Measurements from ENCODE around the gene MAP4K1. TPM values are rescaled to one million over a fixed set of nuclear protein-coding genes. Genes with fewer than 3 reads are reported as not detected.

Gene MAP4K1
- total RNA-seq, 1 donor from 2014 or later: 1.7 TPM

DNA sequence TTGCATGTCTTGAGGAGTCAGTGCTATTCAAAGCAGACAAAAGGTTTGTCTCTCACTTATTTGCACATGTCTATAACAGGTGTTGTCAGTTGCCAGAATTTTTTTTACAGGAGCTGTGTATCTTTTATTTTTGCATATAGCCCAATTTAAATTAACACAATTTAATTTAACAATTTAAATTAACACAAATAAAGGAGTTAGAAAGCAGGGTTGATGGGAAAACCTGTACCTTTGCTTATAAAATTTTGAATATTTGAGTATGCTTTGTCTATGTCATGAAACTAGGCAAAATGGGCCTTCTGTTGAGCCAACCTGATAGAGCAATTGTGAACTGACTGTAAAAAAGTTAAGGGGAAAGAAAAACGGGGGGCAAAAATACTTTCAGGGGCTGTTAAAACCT is 78.0 kb downstream of the MAP4K1 start:
- no peaks in the 10 kb centered on the region for H3K27me3 ChIP-seq (ENCODE audit: insufficient read depth, low read length)
- H2AFZ ChIP-seq (ENCODE audit: low read depth, low read length): no peak overlapping the region
- H3K36me3 ChIP-seq (ENCODE audit: insufficient read depth, low read length): no peaks in the 10 kb centered on the region
- peaks cover 10% of the 10 kb centered on the region for H3K9me3 ChIP-seq (ENCODE audit: insufficient read depth, low read depth, low read length)
- Mint-ChIP-seq H3K27me3 (ENCODE audit: low read depth, unreplicated experiment) (peaks cover 3% of the 10 kb centered on the region), H3K4me3 (ENCODE audit: unreplicated experiment) (no peak overlapping the region), H3K4me1 (ENCODE audit: low read depth, unreplicated experiment) (peaks cover 8% of the 10 kb centered on the region), H3K36me3 (ENCODE audit: low read depth, unreplicated experiment) (peaks cover 6% of the 10 kb centered on the region), H3K9me3 (ENCODE audit: unreplicated experiment) (peaks cover 18% of the 10 kb centered on the region), H3K27ac (ENCODE audit: unreplicated experiment) (no peak overlapping the region)
- DNase-seq (ENCODE audit: low read depth): no peak
- TF ChIP-seq CTCF (IDR thresholded peaks at IDR 0.05; ENCODE audit: insufficient read depth, low read depth, low read length) (no peak), EZH2 (IDR thresholded peaks at IDR 0.05; ENCODE audit: insufficient read depth, low read length) (no peak)
- peaks cover 5% of the 10 kb centered on the region for H3K4me1 ChIP-seq (ENCODE audit: insufficient read depth, low read length)
- no peak overlapping the region for H3K9ac ChIP-seq (ENCODE audit: low read length)
- no peaks in the 10 kb centered on the region for H4K20me1 ChIP-seq (ENCODE audit: insufficient read depth, low read length)
- H3K4me3 ChIP-seq (ENCODE audit: insufficient read depth, low read depth, low read length): no peak overlapping the region
- no peak overlapping the region for H3K4me2 ChIP-seq (ENCODE audit: low read length)
- FAIRE-seq: no peak
- H3K79me2 ChIP-seq (ENCODE audit: insufficient read depth, low read length): no peaks in the 10 kb centered on the region
- no peak overlapping the region for H3K27ac ChIP-seq (ENCODE audit: low read depth, low read length)

GRCh38 chr19:38538793-38539528 is 78.8 kb downstream of the MAP4K1 start:
- Histone ChIP-seq H3K36me3 (ENCODE audit: insufficient read depth, low read length) (no peaks in the 10 kb centered on the region), H3K27me3 (ENCODE audit: insufficient read depth, low read length) (no peaks in the 10 kb centered on the region), H3K4me2 (ENCODE audit: low read length) (no peak overlapping the region), H2AFZ (ENCODE audit: low read depth, low read length) (no peak overlapping the region), H3K9me3 (ENCODE audit: insufficient read depth, low read depth, low read length) (peaks cover 17% of the 10 kb centered on the region), H3K79me2 (ENCODE audit: insufficient read depth, low read length) (no peaks in the 10 kb centered on the region), H3K4me3 (ENCODE audit: insufficient read depth, low read depth, low read length) (no peak overlapping the region), H3K4me1 (ENCODE audit: insufficient read depth, low read length) (no peaks in the 10 kb centered on the region), H3K27ac (ENCODE audit: low read depth, low read length) (no peak overlapping the region), H4K20me1 (ENCODE audit: insufficient read depth, low read length) (no peaks in the 10 kb centered on the region), H3K9ac (ENCODE audit: low read length) (no peak overlapping the region)
- no peak for DNase-seq (ENCODE audit: low read depth)
- FAIRE-seq: no peak
- Mint-ChIP-seq H3K27me3 (ENCODE audit: low read depth, unreplicated experiment) (peaks cover 3% of the 10 kb centered on the region), H3K4me3 (ENCODE audit: unreplicated experiment) (no peak overlapping the region), H3K9me3 (ENCODE audit: unreplicated experiment) (peaks cover 23% of the 10 kb centered on the region), H3K4me1 (ENCODE audit: low read depth, unreplicated experiment) (peaks cover 4% of the 10 kb centered on the region), H3K27ac (ENCODE audit: unreplicated experiment) (no peak overlapping the region), H3K36me3 (ENCODE audit: low read depth, unreplicated experiment) (peaks cover 9% of the 10 kb centered on the region)
- TF ChIP-seq CTCF (IDR thresholded peaks at IDR 0.05; ENCODE audit: insufficient read depth, low read depth, low read length) (no peak), EZH2 (IDR thresholded peaks at IDR 0.05; ENCODE audit: insufficient read depth, low read length) (no peak)

DNA sequence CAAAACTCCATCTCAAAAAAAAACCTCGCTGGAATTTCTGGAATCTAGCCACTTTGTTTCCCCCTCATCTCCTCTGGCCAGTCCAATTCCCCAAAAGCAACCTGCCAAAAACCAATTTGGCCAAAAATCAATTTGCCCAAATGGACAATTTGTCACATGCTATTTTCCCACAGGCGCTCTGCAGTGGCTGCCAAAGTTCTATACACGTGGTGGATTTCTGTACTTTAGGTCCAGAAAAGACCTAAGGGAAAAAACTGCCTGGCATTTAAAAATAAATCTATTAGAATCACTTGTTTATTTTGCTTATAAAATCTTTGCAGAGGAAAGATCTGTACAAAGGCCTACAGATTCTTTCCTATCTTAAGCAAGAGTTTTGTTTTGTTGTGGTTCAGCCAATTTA is 79.4 kb downstream of the MAP4K1 start:
- peaks cover 17% of the 10 kb centered on the region for H3K9me3 ChIP-seq (ENCODE audit: insufficient read depth, low read depth, low read length)
- peaks cover 9% of the 10 kb centered on the region for H3K36me3 Mint-ChIP-seq (ENCODE audit: low read depth, unreplicated experiment)
- H3K4me1 ChIP-seq (ENCODE audit: insufficient read depth, low read length): no peaks in the 10 kb centered on the region
- no peak overlapping the region for H3K9ac ChIP-seq (ENCODE audit: low read length)
- H3K9me3 Mint-ChIP-seq (ENCODE audit: unreplicated experiment): peaks cover 21% of the 10 kb centered on the region
- no peaks in the 10 kb centered on the region for H3K79me2 ChIP-seq (ENCODE audit: insufficient read depth, low read length)
- no peak for FAIRE-seq
- H3K4me3 ChIP-seq (ENCODE audit: insufficient read depth, low read depth, low read length): no peak overlapping the region
- H3K27ac Mint-ChIP-seq (ENCODE audit: unreplicated experiment): no peak overlapping the region
- no peak overlapping the region for H3K4me2 ChIP-seq (ENCODE audit: low read length)
- TF ChIP-seq EZH2 (IDR thresholded peaks at IDR 0.05; ENCODE audit: insufficient read depth, low read length) (no peak), CTCF (IDR thresholded peaks at IDR 0.05; ENCODE audit: insufficient read depth, low read depth, low read length) (no peak)
- H3K27ac ChIP-seq (ENCODE audit: low read depth, low read length): no peak overlapping the region
- no peaks in the 10 kb centered on the region for H4K20me1 ChIP-seq (ENCODE audit: insufficient read depth, low read length)
- no peak overlapping the region for H3K4me3 Mint-ChIP-seq (ENCODE audit: unreplicated experiment)
- peaks cover 3% of the 10 kb centered on the region for H3K27me3 Mint-ChIP-seq (ENCODE audit: low read depth, unreplicated experiment)
- no peaks in the 10 kb centered on the region for H3K36me3 ChIP-seq (ENCODE audit: insufficient read depth, low read length)
- peak; percentile 8 for DNase-seq (ENCODE audit: low read depth)
- H3K4me1 Mint-ChIP-seq (ENCODE audit: low read depth, unreplicated experiment): peaks cover 4% of the 10 kb centered on the region
- no peak overlapping the region for H2AFZ ChIP-seq (ENCODE audit: low read depth, low read length)
- H3K27me3 ChIP-seq (ENCODE audit: insufficient read depth, low read length): no peaks in the 10 kb centered on the region

All from astrocyte (in vitro differentiated cells and primary cell).